GM12878 (cell line): ENCODE results near the gene GAK.

Source experiments
- EZH2 ChIP-seq: IDR thresholded peaks from 2 replicates; pipeline ENCODE4 v1.6.1; 2012; ENCODE audit warnings: low read depth, mild to moderate bottlenecking, control low read depth, inconsistent platforms, low read length, borderline replicate concordance; ENCODE audit not compliant: control insufficient read depth
- JUNB ChIP-seq: IDR thresholded peaks from 2 replicates; pipeline ENCODE4 v1.6.1; 2016; ENCODE audit warnings: antibody characterized with exemption, mild to moderate bottlenecking
- POLR2A ChIP-seq: IDR thresholded peaks from 2 replicates; pipeline ENCODE4 v1.6.1; 2011; ENCODE audit warnings: low read depth, mild to moderate bottlenecking, low read length

DNA sequence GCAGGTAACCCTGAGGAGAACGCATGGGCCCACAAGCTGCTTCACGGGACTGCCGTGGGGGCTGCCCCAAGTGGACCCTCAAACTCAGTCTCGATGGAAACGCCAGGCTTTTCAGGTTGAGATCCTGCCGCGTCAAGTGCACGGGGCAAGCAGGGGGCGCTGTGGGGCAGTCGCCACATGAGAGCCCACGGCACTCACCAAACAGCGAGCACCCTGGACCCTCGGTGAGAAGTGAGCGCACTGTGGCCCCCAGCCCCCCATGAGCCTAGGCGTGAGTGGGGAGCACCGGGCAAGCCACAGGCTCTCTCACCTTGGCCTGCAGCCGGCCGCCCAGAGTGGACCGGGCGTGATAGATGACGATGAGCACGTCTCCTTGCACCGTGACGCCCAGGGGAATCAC, 55.3 kb downstream of the GAK start:
- TF ChIP-seq JUNB (no peak), POLR2A (no peak), EZH2 (no peak)
